HG02840 (cell line): ENCODE data around the gene ARL9.
"Not testable (repeated sequence)": the region's sequence is repeated elsewhere in the genome, so short reads cannot be mapped to it uniquely, and the experiment has no call there.

Source experiments
- ATAC-seq: cut with Tn5 transposase; IDR thresholded peaks from one replicate; pipeline ENCODE4 v1.9.1; 2021; ENCODE audit warnings: mild to moderate bottlenecking, moderate library complexity, moderate number of reproducible peaks; ENCODE audit not compliant: unreplicated experiment, low FRiP score

The ARL9 gene

GRCh38 chr4:56505269-56506130 is at the start of gene ARL9:
TSS of gene ARL9 (plus strand) at chr4:56505791. CDS start at chr4:56505863, 72 bp downstream.
- no peak for ATAC-seq

- ATAC-seq = no peak
Observed at GRCh38 chr4:56460085-56460484, 45.5 kb upstream of the ARL9 start.

GRCh38 chr4:56462157-56462556 is 43.4 kb upstream of the ARL9 start:
- no peak for ATAC-seq

- ATAC-seq = no peak
Observed at GRCh38 chr4:56463711-56464110, 41.9 kb upstream of the ARL9 start.

- no peak for ATAC-seq
Observed at GRCh38 chr4:56464581-56464980, 41.0 kb upstream of the ARL9 start.

GRCh38 chr4:56465599-56466295 is 39.8 kb upstream of the ARL9 start:
- ATAC-seq = no peak

GRCh38 chr4:56466296-56466761 is 39.3 kb upstream of the ARL9 start:
- ATAC-seq = not testable (repeated sequence)

GRCh38 chr4:56466910-56467283 is 38.7 kb upstream of the ARL9 start:
- ATAC-seq = no peak

GRCh38 chr4:56467284-56468096 is 38.1 kb upstream of the ARL9 start, which contains the start of gene SRP72:
TSS of gene SRP72 (plus strand) at chr4:56467617. CDS start at chr4:56467636, 19 bp downstream.
- ATAC-seq = peak; percentile 92

- peak; percentile 51 for ATAC-seq
Observed at GRCh38 chr4:56468097-56468422, 37.5 kb upstream of the ARL9 start.

- ATAC-seq = no peak
Observed at GRCh38 chr4:56469489-56470210, 35.9 kb upstream of the ARL9 start.

- no peak for ATAC-seq
Observed at GRCh38 chr4:56475917-56476316, 29.7 kb upstream of the ARL9 start.

GRCh38 chr4:56477192-56477702 is 28.3 kb upstream of the ARL9 start:
- no peak for ATAC-seq

- no peak for ATAC-seq
Observed at GRCh38 chr4:56480691-56481090, 24.9 kb upstream of the ARL9 start.

GRCh38 chr4:56496241-56496640 is 9.3 kb upstream of the ARL9 start:
- no peak for ATAC-seq

- ATAC-seq = no peak
Observed at GRCh38 chr4:56511098-56511497, 5.5 kb downstream of the ARL9 start.

- no peak for ATAC-seq
Observed at GRCh38 chr4:56512166-56512565, 6.6 kb downstream of the ARL9 start.

- no peak for ATAC-seq
Observed at GRCh38 chr4:56513517-56513916, 7.9 kb downstream of the ARL9 start.

GRCh38 chr4:56530269-56531148 is 24.9 kb downstream of the ARL9 start:
- ATAC-seq = peak; percentile 72
